Activated T-helper 2 cell treated with anti-CD3 and anti-CD28 coated beads, Interferon-gamma antibody, Interleukin-2, Interleukin-4, amounts not matched to agents 10 μg/mL and 5 μg/mL and 100 μg/mL, durations not matched to agents 14 hours and 24 hours and 36 hours (primary cell): ENCODE results near the gene DNAH11. TPM values are rescaled to one million over a fixed set of nuclear protein-coding genes. Genes with fewer than 3 reads are reported as not detected.
"Not testable (repeated sequence)": the region's sequence is repeated elsewhere in the genome, so short reads cannot be mapped to it uniquely, and the experiment has no call there.

Experiments used
- DNase-seq: peaks from one replicate; pipeline ENCODE4 v3.0.0; 2021; ENCODE audit warnings: low spot score
- H3K27ac Mint-ChIP-seq: one replicate; pipeline ENCODE4 v1.8.0; 2021; ENCODE audit warnings: mixed read lengths
- H3K27me3 Mint-ChIP-seq: one replicate; pipeline ENCODE4 v1.8.0; 2021; ENCODE audit warnings: low read depth, mixed read lengths
- H3K36me3 Mint-ChIP-seq: one replicate; pipeline ENCODE4 v1.8.0; 2021; ENCODE audit warnings: low read depth, mixed read lengths
- H3K4me1 Mint-ChIP-seq: one replicate; pipeline ENCODE4 v1.8.0; 2021; ENCODE audit warnings: low read depth, mixed read lengths
- H3K4me3 Mint-ChIP-seq: one replicate; pipeline ENCODE4 v1.8.0; 2021; ENCODE audit warnings: low read depth, mild to moderate bottlenecking, moderate library complexity, mixed read lengths
- H3K9me3 Mint-ChIP-seq: one replicate; pipeline ENCODE4 v1.8.0; 2021; ENCODE audit warnings: mixed read lengths
- intact Hi-C: fragments of 100-400 bp; cut with micrococcal nuclease; formaldehyde crosslinking; loops from one replicate; pipeline ENCODE4 v1.15.1; 2023
- total RNA-seq: library from RNA; stranded (reverse); gene quantifications from 2 replicates; pipeline ENCODE4 v1.2.3, GENCODE V29; 2022

DNAH11 gene
- total RNA-seq, 1 donor from 2014 or later, result 3.7 TPM

GRCh38 chr7:21533646-21534045 lies 9.2 kb upstream of the DNAH11 start:
- H3K27ac Mint-ChIP-seq, H3K9me3 Mint-ChIP-seq, intact Hi-C loops, H3K36me3 Mint-ChIP-seq, H3K4me1 Mint-ChIP-seq, DNase-seq, H3K4me3 Mint-ChIP-seq: not testable (repeated sequence)
- peaks cover 32% of the 10 kb centered on the region for H3K27me3 Mint-ChIP-seq

DNA sequence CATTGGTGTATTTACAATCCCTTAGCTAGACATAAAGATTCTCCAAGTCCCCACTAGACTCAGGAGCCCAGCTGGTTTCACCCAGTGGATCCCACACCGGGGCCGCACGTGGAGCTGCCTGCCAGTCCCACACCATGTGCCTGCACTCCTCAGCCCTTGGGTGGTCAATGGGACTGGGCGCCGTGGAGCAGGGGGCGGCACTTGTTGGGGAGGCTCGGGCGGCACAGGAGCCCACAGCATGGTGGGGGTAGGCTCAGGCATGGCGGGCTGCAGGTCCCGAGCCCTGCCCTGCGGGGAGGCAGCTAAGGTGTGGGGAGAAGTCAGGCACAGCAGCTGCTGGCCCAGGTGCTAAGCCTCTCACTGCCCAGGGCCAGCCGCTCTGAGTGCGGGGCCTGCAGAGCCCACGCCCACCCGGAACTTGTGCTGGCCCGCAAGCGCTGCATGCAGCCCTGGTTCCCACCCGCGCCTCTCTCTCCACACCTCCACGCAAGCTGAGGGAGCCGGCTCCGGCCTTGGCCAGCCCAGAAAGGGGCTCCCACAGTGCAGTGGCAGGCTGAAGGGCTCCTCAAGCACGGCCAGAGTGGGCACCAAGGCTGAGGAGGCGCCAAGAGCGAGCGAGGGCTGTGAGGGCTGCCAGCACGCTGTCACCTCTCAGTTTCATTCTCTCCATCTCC lies 6.3 kb upstream of the DNAH11 start:
- H3K4me1 Mint-ChIP-seq, intact Hi-C loops, H3K27ac Mint-ChIP-seq, H3K9me3 Mint-ChIP-seq, H3K36me3 Mint-ChIP-seq, H3K4me3 Mint-ChIP-seq, DNase-seq: not testable (repeated sequence)
- H3K27me3 Mint-ChIP-seq, result peaks cover 38% of the 10 kb centered on the region

DNA sequence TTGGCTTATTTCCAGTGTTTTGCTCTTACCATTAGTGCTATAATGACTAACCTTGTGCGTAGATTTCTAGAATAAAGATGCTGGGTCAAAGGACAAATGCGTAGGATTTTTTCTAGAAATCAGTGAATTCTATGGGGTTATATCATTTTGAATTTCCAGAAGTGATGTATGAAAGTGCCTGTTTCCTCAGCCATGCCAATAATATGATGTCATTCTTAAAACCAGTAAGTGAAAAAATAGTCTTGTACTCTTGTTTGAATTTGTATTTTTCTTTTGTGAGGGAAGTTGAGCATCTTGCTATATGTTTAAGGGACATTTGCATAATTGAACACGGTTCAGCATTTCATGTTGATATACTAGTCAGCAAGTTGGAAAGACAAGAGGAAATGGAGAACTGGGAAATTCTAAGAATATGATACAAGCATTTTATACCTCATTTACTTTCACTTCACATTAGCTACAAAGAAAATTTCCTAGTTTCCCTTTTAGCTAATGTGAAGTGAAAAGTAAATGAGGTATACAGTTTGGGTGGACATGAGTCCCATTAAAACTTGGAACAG lies 3.8 kb upstream of the DNAH11 start:
- no peaks in the 10 kb centered on the region for H3K36me3 Mint-ChIP-seq
- intact Hi-C loops, result no loop called here
- H3K4me1 Mint-ChIP-seq, result peaks cover 7% of the 10 kb centered on the region
- DNase-seq, result no peak
- H3K27ac Mint-ChIP-seq, result no peak overlapping the region
- peaks cover 50% of the 10 kb centered on the region for H3K27me3 Mint-ChIP-seq
- H3K4me3 Mint-ChIP-seq, result no peak overlapping the region
- no peaks in the 10 kb centered on the region for H3K9me3 Mint-ChIP-seq

DNA sequence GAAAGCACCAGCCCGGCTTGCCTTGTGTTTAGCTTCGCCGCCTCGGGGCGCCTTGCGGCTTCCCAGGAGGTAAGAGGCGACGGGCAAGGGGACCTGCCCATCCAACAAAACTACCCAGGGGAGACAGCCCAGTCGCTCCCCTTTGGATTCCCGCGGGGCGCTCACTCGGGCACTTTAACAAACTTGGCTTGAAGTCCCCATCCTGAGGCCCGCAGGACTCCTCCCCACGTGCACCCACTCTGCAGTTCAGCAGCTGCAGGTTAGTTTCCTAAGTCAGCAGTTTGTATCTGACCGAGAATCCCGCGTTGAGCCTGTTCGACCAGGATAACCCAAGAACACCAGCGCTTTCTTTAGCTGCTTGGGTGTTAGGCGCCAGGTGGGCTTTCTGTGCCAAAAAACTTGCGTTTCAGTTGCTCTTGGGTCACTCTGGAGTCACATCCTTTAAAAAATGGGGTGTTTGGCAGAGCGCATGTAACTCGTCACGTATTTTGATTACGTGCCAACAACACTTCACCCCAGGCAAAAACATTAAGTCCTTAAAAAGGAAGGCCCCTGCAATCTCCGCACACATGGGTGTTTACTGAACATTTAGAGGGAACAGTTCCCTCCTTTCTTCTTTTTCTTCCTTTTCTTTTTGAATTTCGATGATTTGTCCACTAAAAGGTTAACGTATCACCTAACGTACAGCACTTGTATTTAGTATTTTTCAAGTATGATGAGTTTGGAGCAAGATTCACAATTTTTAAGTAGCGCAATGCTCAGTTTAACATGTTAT lies 876 bp downstream of the DNAH11 start:
- Mint-ChIP-seq H3K9me3 (no peaks in the 10 kb centered on the region), H3K27me3 (peaks cover 64% of the 10 kb centered on the region), H3K36me3 (peaks cover 5% of the 10 kb centered on the region), H3K27ac (peak overlapping the region; percentile 34), H3K4me3 (peak overlapping the region; percentile 76), H3K4me1 (peaks cover 9% of the 10 kb centered on the region)
- DNase-seq, result no peak
- intact Hi-C loops, result no loop called here

DNA sequence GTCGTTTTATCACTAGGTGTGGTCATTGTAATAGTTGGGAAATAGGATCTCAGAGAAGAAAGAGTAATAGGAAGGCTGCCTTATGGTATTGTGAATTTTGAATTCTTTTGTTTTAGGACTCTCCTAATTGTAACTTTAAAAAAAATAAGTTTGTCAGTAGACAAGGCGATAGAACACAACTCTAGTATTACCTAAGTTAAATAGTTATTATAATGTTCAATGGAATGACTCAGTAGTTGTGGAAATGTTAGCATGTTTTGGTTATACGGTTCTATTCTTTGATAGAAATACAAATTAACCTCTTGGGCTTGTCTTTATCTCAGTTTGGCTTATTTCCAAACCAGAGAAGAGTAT lies 1.4 kb downstream of the DNAH11 start:
- intact Hi-C loops, result no loop called here
- Mint-ChIP-seq H3K27me3 (peaks cover 60% of the 10 kb centered on the region), H3K27ac (no peak overlapping the region), H3K9me3 (no peaks in the 10 kb centered on the region), H3K4me1 (peaks cover 6% of the 10 kb centered on the region), H3K36me3 (peaks cover 5% of the 10 kb centered on the region), H3K4me3 (peak overlapping the region; percentile 76)
- no peak for DNase-seq

DNA sequence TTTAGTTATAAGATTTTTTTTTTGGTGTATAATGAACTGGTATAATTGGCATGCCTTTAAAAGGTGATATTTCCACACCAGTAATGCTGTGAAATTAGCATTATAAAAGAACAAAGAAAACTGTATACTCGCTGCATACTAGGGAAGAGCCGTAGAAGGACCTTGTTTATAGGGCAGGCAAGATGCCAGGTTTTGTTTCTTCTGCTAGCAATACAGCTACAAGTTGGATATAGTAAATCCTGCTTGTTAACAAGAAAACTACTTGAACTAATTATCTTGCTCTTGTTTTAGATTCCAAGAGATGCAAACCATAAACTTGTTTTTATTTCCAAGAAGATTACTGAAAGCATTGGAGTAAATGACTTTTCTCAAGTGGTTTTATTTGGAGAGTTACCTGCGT lies 1.9 kb downstream of the DNAH11 start:
- no peak for DNase-seq
- no peaks in the 10 kb centered on the region for H3K9me3 Mint-ChIP-seq
- no peak overlapping the region for H3K27ac Mint-ChIP-seq
- H3K4me3 Mint-ChIP-seq, result no peak overlapping the region
- peaks cover 58% of the 10 kb centered on the region for H3K27me3 Mint-ChIP-seq
- intact Hi-C loops, result no loop called here
- peaks cover 5% of the 10 kb centered on the region for H3K36me3 Mint-ChIP-seq
- peaks cover 6% of the 10 kb centered on the region for H3K4me1 Mint-ChIP-seq

GRCh38 chr7:21547501-21547900 lies 4.7 kb downstream of the DNAH11 start:
- intact Hi-C loops, result no loop called here
- H3K4me1 Mint-ChIP-seq, result peaks cover 6% of the 10 kb centered on the region
- H3K9me3 Mint-ChIP-seq, result no peaks in the 10 kb centered on the region
- H3K27me3 Mint-ChIP-seq, result peaks cover 35% of the 10 kb centered on the region
- H3K4me3 Mint-ChIP-seq, result no peak overlapping the region
- no peak for DNase-seq
- H3K27ac Mint-ChIP-seq, result no peak overlapping the region
- peaks cover 5% of the 10 kb centered on the region for H3K36me3 Mint-ChIP-seq

DNA sequence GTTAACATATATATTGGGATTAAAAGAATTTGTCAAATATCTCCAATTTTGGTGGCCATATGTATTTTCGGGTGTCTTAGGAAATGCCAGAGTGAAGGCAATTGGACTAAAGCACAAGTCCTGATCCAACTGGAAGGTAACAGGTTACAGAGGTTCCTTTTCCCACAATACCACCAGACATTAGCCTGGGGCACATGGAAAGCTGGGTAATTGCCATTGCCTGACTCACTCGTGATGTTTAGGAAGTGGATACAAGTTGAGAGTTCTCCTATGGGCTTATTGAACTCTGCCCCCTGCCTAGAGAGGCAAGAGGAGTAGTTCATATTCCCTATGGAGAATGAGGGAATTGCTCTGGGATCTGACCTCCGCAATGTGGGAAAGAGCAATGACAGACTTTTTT lies 5.7 kb downstream of the DNAH11 start:
- Mint-ChIP-seq H3K9me3 (no peaks in the 10 kb centered on the region), H3K36me3 (peaks cover 5% of the 10 kb centered on the region), H3K4me1 (peaks cover 4% of the 10 kb centered on the region), H3K27ac (no peak overlapping the region), H3K4me3 (no peak overlapping the region), H3K27me3 (peaks cover 28% of the 10 kb centered on the region)
- no peak for DNase-seq
- intact Hi-C loops, result no loop called here

GRCh38 chr7:21550076-21550475 lies 7.2 kb downstream of the DNAH11 start:
- Mint-ChIP-seq H3K4me3 (no peak overlapping the region), H3K27ac (no peak overlapping the region), H3K27me3 (peaks cover 15% of the 10 kb centered on the region), H3K36me3 (peaks cover 5% of the 10 kb centered on the region), H3K4me1 (no peaks in the 10 kb centered on the region), H3K9me3 (no peaks in the 10 kb centered on the region)
- no peak for DNase-seq
- intact Hi-C loops, result no loop called here

DNA sequence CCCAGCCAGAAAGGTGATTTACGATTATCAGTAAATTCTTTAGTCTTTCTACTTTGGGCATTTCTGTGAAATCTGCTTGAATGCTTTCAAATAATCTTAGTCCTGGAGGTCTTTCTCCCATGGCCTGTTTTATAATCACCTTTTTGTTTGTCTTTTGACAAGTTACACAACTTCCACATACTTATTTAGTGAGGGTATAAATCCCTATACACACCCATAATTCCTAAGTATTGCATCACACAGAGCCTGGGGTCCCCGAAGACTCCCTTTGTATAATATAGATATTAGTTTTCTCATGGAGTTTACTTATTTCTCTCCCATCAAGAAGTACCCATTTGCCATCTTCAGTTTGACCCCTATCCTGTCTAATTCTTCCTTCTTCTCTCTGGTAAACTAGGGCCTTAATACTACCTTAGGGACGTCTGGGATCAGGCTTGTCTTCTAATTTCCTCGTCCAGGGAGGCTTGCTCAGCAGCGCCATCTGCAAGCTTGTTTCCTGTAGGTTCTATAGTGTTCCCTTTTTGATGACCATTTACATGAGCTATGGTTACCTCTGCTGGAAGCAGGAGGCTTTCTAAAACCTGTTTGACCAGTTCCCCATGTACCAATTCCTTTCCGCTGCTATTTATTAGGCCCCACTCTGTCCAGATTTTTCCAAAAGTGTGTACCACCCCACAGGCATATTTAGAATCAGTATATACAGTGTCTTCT lies 8.1 kb downstream of the DNAH11 start:
- no peaks in the 10 kb centered on the region for H3K9me3 Mint-ChIP-seq
- intact Hi-C loops, result no loop called here

GRCh38 chr7:21562385-21562784 lies 19.5 kb downstream of the DNAH11 start:
- H3K4me1 Mint-ChIP-seq, result no peaks in the 10 kb centered on the region
- H3K27ac Mint-ChIP-seq, result no peak overlapping the region
- no peak for DNase-seq
- no peak overlapping the region for H3K4me3 Mint-ChIP-seq
- H3K36me3 Mint-ChIP-seq, result no peaks in the 10 kb centered on the region
- H3K9me3 Mint-ChIP-seq, result no peaks in the 10 kb centered on the region
- intact Hi-C loops, result no loop called here
- H3K27me3 Mint-ChIP-seq, result peaks cover 4% of the 10 kb centered on the region

More for the DNA sequence above, 8.1 kb downstream of the DNAH11 start:
- Mint-ChIP-seq H3K36me3 (peaks cover 5% of the 10 kb centered on the region), H3K27ac (no peak overlapping the region), H3K4me3 (no peak overlapping the region), H3K27me3 (peaks cover 9% of the 10 kb centered on the region), H3K4me1 (no peaks in the 10 kb centered on the region)
- no peak for DNase-seq

DNA sequence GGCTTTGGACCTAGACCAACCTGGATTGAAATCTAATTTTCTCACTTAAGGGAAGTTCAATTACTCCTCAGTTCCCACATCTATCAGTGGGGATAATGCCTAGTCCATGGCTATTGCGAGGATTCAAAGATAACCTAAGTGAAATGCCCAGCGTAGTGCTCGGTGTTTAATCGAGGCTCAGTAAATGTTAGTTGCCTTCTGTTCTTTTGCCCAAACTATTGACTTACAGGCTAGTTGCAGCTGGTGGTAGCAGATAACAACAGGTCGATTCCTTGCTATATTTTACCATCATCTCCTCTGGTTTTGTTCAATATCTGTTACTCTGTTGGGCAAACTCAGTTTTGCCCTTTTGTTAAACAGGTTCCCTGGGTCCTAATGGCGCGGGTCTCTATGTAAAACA lies 22.8 kb downstream of the DNAH11 start:
- DNase-seq, result no peak
- Mint-ChIP-seq H3K27me3 (peaks cover 9% of the 10 kb centered on the region), H3K4me1 (no peaks in the 10 kb centered on the region), H3K9me3 (no peaks in the 10 kb centered on the region), H3K4me3 (no peak overlapping the region), H3K27ac (no peak overlapping the region), H3K36me3 (no peaks in the 10 kb centered on the region)
- intact Hi-C loops, result no loop called here

- DNase-seq, result no peak
- intact Hi-C loops, result no loop called here
- Mint-ChIP-seq H3K4me3 (no peak overlapping the region), H3K9me3 (no peaks in the 10 kb centered on the region), H3K36me3 (no peaks in the 10 kb centered on the region), H3K4me1 (no peaks in the 10 kb centered on the region), H3K27me3 (peaks cover 11% of the 10 kb centered on the region), H3K27ac (no peak overlapping the region)
Observed at GRCh38 chr7:21566094-21566493, 23.3 kb downstream of the DNAH11 start.
